Measurements from ENCODE around the gene C1QTNF9.
"Not testable (repeated sequence)": the region's sequence is repeated elsewhere in the genome, so short reads cannot be mapped to it uniquely, and the experiment has no call there.

The C1QTNF9 gene

DNA sequence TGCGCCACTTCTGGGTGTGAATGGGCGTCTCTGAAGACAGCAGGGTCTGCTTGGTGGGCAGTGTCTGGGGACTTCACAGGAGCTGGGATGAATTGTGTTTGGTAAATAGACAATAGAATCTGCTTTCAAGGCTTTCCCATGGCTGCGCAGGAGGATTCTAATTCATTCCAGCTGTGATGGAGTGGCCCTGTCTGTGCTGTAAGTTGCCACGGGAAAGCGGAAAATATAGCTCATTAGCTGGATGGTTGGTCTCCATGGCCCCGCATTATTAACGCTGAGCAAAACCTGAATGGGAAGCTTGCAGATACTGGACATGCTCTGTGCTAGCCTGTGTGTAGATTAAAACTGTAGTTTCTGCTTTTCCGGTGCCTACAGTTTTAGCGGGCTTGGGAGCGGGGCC, 15.6 kb upstream of the C1QTNF9 start:
- Mint-ChIP-seq H3K4me3 (no peak overlapping the region), H3K27me3 (no peaks in the 10 kb centered on the region), H3K4me1 (no peaks in the 10 kb centered on the region), H3K9me3 (no peaks in the 10 kb centered on the region), H3K36me3 (ENCODE audit: low read depth) (peaks cover 68% of the 10 kb centered on the region), H3K27ac (peak overlapping the region; percentile 6)
- no peak for DNase-seq
- no peak for ATAC-seq

DNA sequence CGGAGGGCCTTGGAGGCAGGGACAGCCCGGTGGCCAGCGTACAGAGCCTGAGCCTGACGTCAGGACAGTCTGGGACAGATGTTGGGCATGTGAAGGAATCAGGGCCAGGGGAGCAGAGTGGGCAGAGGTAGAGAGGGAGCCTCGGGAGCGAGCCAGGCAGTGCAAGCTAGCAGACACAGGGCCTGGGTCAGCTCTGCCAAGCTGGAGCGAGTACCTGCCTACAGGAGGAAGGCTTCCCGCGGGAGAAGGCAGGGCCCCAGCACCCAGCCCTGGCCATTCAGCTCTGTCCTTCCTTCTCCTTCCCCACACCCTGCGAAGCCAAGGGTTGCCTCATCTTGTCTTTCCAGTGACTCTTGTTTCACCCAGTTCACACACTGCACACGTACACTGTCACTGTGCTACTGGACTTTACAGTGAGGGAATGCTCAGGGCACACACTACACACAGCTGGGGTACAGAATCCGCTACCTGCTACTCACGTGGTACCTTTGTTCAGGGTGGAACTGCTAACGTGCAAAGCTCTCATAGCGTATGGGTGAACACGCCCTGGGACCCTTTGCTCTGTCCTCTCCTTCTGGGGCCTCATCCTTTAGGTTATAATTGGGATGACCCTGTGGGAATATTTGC, 9.8 kb upstream of the C1QTNF9 start:
- H3K4me3 Mint-ChIP-seq = no peak overlapping the region
- no peak for ATAC-seq
- H3K4me1 Mint-ChIP-seq = no peaks in the 10 kb centered on the region
- H3K27me3 Mint-ChIP-seq = no peaks in the 10 kb centered on the region
- peak overlapping the region; percentile 50 for H3K27ac Mint-ChIP-seq
- no peak for DNase-seq
- no peaks in the 10 kb centered on the region for H3K9me3 Mint-ChIP-seq
- peaks cover 68% of the 10 kb centered on the region for H3K36me3 Mint-ChIP-seq (ENCODE audit: low read depth)

DNA sequence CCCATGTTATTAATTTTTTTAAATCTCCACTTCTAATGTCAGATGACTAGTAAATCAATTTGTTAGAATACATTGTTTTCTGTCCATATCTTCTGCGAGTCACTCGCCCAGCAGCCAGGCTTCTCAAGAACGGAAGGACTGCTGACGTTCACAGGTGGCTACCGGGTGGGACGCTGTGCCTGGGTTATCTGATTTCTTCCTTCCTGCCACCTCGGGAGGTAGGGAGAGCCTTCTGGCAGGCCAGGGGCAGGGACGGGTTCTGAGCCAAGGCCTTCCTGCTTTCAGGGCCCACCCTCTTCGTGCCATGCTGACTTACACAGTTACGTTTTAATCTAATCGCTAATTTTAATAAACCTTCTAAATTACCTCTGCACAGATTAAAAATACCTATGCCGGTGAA, 7.9 kb upstream of the C1QTNF9 start:
- Mint-ChIP-seq H3K4me1 (no peaks in the 10 kb centered on the region), H3K9me3 (no peaks in the 10 kb centered on the region), H3K27me3 (no peaks in the 10 kb centered on the region), H3K36me3 (ENCODE audit: low read depth) (peaks cover 65% of the 10 kb centered on the region), H3K4me3 (no peak overlapping the region), H3K27ac (no peak overlapping the region)
- ATAC-seq = no peak
- DNase-seq = no peak

DNA sequence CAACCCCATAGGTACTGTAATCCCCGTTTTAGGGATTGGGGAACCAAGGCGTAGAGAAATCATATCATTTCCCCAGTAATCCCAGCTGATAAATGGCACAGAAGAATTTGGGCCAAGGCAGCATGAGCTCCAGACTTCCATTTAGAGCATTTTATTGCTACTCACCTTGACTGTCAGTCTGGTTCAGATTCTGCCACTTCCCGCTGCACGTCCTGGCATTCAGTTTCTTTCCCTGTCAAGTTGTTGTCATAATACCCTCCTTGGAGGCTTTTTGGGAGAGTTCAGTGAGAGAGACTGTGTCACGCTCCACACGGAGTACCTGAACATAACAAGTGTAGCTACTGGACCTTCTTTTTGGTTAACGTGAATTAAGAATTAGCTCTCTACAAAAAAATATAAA, 7.5 kb upstream of the C1QTNF9 start:
- Mint-ChIP-seq H3K36me3 (ENCODE audit: low read depth) (peaks cover 61% of the 10 kb centered on the region), H3K4me3 (no peak overlapping the region), H3K27me3 (no peaks in the 10 kb centered on the region), H3K9me3 (no peaks in the 10 kb centered on the region), H3K27ac (no peak overlapping the region), H3K4me1 (no peaks in the 10 kb centered on the region)
- ATAC-seq (no peak), DNase-seq (no peak)

DNA sequence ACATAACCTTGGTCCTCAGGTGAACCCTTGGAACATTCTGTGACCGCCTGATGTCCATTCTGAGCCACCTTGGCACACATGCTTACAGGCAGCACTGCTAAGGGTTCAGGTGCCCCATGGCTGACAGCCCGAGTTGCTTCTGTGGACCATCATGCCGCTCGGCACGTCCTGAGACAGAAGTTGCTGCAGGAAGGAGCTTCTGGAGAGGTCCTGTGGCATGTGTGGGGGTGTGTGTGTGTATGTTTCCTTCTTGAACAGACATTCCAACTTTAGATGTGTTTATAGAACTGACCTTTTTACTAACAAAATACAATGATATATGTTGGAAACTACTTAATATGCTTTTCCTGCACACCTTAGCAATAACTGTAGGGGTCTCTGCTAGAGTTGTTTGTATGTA, 4.8 kb upstream of the C1QTNF9 start:
- ATAC-seq (no peak), DNase-seq (no peak)
- H3K27ac Mint-ChIP-seq = no peak overlapping the region
- H3K4me1 Mint-ChIP-seq = no peaks in the 10 kb centered on the region
- H3K36me3 Mint-ChIP-seq (ENCODE audit: low read depth) = peaks cover 42% of the 10 kb centered on the region
- H3K4me3 Mint-ChIP-seq = no peak overlapping the region
- H3K27me3 Mint-ChIP-seq = no peaks in the 10 kb centered on the region
- no peaks in the 10 kb centered on the region for H3K9me3 Mint-ChIP-seq

DNA sequence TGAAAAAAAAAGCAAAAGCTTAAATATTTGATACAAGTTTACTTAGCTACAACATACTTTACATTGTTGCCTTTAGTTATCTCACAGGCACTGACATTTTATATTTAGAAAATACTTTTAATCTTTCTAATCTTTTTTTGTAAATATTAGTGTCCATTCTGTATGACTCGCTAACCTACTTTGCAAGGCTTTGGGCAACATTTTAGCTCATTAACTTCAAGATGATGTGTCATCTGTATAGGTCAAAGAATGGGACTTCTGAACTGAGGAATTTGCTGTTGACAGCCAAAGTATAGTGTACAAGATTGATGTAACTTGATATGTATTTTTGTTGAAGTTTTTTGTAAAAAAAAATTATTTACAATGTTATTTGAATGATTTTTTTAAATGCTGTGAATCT, 2.7 kb upstream of the C1QTNF9 start:
- ATAC-seq (no peak), DNase-seq (no peak)
- Mint-ChIP-seq H3K27ac (no peak overlapping the region), H3K4me3 (no peak overlapping the region), H3K9me3 (no peaks in the 10 kb centered on the region), H3K36me3 (ENCODE audit: low read depth) (peaks cover 26% of the 10 kb centered on the region), H3K27me3 (no peaks in the 10 kb centered on the region), H3K4me1 (no peaks in the 10 kb centered on the region)

DNA sequence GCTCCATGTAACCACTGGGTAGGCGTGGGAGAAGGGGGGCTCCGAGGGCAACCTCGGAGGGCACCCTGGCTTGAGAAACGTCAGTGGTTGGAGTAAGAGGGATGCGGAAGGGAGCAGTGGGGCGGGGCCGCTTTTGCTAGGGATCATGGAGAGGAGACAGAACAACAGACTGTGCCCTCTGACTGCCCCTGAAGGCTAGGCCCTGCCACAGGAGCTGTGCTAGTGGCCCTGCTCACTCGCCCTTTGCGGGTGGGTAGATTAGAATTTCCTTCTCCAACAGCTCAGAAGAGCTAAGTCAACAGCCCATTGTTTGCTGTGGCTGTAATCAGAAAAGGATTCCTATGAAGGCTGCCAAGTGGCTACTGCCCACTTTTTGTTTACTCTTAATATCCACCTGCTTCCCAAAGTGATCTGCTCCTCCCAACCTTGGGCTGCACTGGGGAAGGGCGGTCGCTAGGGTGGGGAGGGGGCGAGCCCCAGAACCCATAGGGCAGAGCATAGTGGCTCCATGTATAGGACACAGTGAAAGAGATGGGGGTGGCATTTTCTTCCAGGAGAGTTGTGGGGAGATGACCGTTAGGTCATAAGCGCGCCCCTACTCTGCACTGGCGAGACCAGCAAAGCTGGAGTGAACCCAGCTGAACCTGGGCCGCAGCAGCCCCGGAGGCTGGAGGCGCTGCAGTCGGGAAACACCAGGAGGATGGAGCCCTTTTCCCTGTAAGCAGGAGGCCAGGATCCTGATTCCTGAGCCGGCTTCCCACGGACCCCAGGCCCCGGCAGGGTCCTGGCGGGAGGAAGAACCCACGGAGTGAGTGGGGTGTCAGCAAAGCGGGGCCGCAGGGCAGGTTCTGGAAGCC, 1.9 kb upstream of the C1QTNF9 start:
- Mint-ChIP-seq H3K36me3 (ENCODE audit: low read depth) (peaks cover 20% of the 10 kb centered on the region), H3K9me3 (no peaks in the 10 kb centered on the region), H3K4me1 (no peaks in the 10 kb centered on the region), H3K4me3 (no peak overlapping the region), H3K27ac (no peak overlapping the region), H3K27me3 (no peaks in the 10 kb centered on the region)
- DNase-seq (no peak), ATAC-seq (no peak)

DNA sequence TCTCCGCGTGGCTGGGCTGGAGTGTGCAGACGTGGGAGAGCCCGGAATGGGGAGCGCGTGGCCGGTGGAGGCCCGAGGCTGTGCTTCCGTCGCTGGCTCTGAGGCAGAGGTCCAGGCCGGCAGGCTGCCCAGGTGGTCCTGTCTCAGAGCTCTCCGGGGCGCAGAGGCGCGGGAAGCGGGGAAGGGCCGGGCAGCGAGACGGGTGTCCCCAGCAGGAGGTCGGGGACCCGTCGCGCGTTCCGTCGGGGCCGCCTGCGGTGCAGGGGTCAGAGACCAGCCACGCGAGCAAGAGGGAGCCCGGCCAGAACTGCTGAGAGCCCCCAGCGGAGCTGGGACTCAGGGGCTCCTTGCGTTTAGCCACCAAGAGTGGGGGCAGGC, 1.3 kb upstream of the C1QTNF9 start:
- Mint-ChIP-seq H3K4me1 (no peaks in the 10 kb centered on the region), H3K4me3 (no peak overlapping the region), H3K27ac (no peak overlapping the region), H3K9me3 (no peaks in the 10 kb centered on the region), H3K27me3 (no peaks in the 10 kb centered on the region), H3K36me3 (ENCODE audit: low read depth) (peaks cover 18% of the 10 kb centered on the region)
- peak; percentile 23 for ATAC-seq
- DNase-seq = no peak

DNA sequence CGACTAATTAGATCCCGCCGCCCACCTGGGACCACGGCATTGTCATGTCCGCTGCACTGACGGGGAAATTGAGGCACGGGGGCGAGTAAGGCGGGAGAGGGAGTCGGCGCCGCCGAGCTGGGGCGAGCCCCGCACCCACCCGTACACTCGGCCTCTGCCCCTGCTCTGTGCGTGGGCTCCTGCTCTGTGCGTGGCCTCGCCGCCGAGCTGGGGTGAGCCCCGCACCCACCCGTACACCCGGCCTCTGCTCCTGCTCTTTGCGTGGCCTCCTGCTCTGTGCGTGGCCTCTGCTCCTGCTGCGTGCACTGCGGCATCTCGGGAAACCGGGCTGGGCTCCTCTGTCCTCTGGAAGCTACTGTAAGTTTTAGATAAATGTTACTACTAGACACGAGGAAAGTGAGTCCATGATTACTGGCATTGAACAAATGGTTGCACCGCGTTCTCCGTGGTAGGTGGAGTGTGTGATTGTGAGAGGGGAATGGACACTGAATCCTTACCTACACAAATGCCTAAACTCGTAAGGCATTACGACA, 826 bp upstream of the C1QTNF9 start:
- peak; percentile 27 for ATAC-seq
- DNase-seq = no peak
- Mint-ChIP-seq H3K9me3 (no peaks in the 10 kb centered on the region), H3K4me1 (no peaks in the 10 kb centered on the region), H3K27me3 (no peaks in the 10 kb centered on the region), H3K36me3 (ENCODE audit: low read depth) (peaks cover 13% of the 10 kb centered on the region), H3K27ac (no peak overlapping the region), H3K4me3 (no peak overlapping the region)

DNA sequence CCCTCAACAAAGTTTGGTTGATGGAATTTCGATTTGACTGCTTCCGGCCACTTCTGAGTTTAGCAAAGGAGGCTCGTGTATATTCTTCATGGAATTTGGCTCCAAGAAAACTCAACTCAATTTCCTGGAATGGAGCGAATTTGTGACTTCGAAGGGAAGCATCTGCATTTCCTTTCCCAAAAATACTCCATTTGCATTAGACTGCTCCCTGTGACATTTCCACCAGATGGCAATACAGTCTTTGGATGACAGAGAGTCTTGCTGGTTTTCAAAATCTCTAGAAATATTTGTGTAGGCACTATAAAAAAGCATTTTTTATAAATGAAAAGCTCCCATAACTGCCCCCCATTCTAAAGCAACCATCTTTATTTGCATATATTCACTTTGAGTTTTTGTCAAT, 4.1 kb downstream of the C1QTNF9 start:
- Mint-ChIP-seq H3K9me3 (no peaks in the 10 kb centered on the region), H3K4me1 (no peaks in the 10 kb centered on the region), H3K36me3 (ENCODE audit: low read depth) (no peaks in the 10 kb centered on the region), H3K4me3 (no peak overlapping the region), H3K27me3 (no peaks in the 10 kb centered on the region), H3K27ac (no peak overlapping the region)
- DNase-seq (no peak), ATAC-seq (no peak)

DNA sequence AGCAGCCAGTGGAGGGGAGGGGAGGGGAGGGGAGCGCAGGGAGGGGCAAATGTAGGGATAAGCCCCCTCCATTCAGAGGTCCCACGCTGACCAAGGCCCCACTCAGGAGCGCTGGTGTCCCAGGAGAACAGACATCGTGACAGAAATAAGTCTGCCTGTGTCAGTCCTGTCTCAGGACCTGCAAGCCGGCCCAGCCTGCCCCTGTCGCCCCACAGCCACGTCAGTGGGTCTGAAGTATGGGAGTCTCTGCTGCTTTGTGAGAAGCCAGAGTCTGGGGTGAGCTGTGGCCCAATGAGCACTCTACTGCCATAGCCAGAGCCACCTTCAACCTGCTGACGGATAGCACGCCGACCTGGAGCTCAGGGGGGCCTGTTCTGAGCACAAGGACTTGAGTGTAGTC, 8.5 kb downstream of the C1QTNF9 start:
- H3K27ac Mint-ChIP-seq; H3K27me3 Mint-ChIP-seq; H3K9me3 Mint-ChIP-seq; DNase-seq; ATAC-seq; H3K36me3 Mint-ChIP-seq (ENCODE audit: low read depth); H3K4me1 Mint-ChIP-seq; H3K4me3 Mint-ChIP-seq: not testable (repeated sequence)

DNA sequence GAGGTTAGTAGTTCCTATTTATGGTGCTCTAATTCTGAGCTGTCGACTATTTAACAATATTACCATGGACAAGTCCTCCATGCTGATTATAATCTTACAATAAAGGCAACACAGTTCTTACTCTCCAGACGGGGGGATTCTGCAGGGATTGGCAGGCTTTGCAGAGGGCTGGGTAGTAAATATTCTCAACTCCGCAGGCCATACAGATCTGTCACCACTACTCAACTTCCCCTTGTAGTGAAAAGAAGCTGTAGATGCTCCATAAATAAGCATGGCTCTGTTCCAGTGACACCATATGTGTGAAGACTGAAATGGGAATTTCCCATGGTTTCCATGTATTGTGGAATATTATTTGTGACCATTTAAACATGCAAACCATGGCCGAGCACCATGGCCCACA, 9.5 kb downstream of the C1QTNF9 start:
- not testable (repeated sequence) for H3K9me3 Mint-ChIP-seq; H3K36me3 Mint-ChIP-seq (ENCODE audit: low read depth); H3K4me3 Mint-ChIP-seq; ATAC-seq; DNase-seq; H3K27ac Mint-ChIP-seq; H3K4me1 Mint-ChIP-seq; H3K27me3 Mint-ChIP-seq

DNA sequence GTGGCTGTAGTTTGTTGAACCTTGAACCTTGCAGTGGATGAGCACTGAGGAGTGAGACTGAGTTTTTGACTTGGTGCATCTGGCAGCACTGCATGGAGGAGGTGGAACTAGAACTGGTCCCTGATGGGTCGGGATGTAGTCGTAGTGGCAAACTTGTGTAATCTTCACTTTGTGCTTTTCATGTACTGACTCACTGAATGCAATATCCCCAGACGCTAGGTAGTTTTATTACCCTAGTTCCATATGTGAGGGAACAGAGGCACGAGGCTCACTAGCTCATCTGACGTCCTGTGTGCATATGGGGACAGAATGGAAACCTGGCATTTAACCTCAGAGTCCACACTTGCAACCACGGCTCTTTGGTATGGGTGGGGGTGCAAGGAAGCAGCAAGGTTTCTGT, 10.3 kb downstream of the C1QTNF9 start:
- not testable (repeated sequence) for H3K9me3 Mint-ChIP-seq; H3K27ac Mint-ChIP-seq; ATAC-seq; H3K4me3 Mint-ChIP-seq; H3K4me1 Mint-ChIP-seq; H3K27me3 Mint-ChIP-seq; DNase-seq; H3K36me3 Mint-ChIP-seq (ENCODE audit: low read depth)

DNA sequence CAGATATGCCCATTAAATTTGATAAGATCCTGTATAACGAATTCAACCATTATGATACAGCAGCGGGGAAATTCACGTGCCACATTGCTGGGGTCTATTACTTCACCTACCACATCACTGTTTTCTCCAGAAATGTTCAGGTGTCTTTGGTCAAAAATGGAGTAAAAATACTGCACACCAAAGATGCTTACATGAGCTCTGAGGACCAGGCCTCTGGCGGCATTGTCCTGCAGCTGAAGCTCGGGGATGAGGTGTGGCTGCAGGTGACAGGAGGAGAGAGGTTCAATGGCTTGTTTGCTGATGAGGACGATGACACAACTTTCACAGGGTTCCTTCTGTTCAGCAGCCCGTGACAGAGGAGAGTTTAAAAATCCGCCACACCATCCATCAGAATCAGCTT, 12.0 kb downstream of the C1QTNF9 start:
- H3K9me3 Mint-ChIP-seq; H3K4me1 Mint-ChIP-seq; H3K27ac Mint-ChIP-seq; H3K4me3 Mint-ChIP-seq; ATAC-seq; DNase-seq; H3K36me3 Mint-ChIP-seq (ENCODE audit: low read depth): not testable (repeated sequence)
- peaks cover 14% of the 10 kb centered on the region for H3K27me3 Mint-ChIP-seq

DNA sequence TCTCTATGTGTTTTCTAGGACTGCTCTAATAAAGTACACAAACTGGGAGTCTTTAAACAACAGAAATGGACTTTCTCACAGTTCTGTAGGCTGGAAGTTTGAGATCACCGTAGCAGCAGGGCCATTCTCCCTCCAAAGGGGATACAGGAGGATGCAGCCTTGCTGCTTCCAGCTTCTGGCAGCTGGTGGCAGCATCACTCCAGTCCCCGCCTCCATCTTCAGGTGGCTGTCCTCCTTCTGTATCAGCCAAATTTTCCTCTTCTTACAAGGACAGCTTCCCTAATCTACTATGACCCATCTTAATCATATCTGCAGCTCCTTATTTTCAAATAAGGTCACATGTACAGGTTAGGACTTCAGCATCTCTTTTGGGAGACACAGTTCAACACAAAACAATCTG, 13.1 kb downstream of the C1QTNF9 start:
- H3K36me3 Mint-ChIP-seq (ENCODE audit: low read depth); H3K4me1 Mint-ChIP-seq; ATAC-seq; DNase-seq; H3K9me3 Mint-ChIP-seq; H3K27ac Mint-ChIP-seq; H3K4me3 Mint-ChIP-seq: not testable (repeated sequence)
- peaks cover 21% of the 10 kb centered on the region for H3K27me3 Mint-ChIP-seq
